Cardiac septum (tissue), 1 donor: Measurements from ENCODE around the gene DMRTC1B. TPM values are rescaled to one million over a fixed set of nuclear protein-coding genes. Genes with fewer than 3 reads are reported as not detected.

Source experiments
- total RNA-seq: library from RNA; stranded (reverse); fragmentation: NEBNext Ultra II Directional; extraction: Animal tissue kit (Norgen Biotek cat#: 25700); gene quantifications from one replicate; pipeline ENCODE4 v1.2.1, GENCODE V29; 2021
- donor health status: DM: no; HTN: no; CAD: no.

Gene DMRTC1B
- total RNA-seq, 1 donor from 2014 or later, result not detected

Other genes starting within 250 kb of the DMRTC1B start
- gene HDAC8, start 204.0 kb upstream of the DMRTC1B start, total RNA-seq, result 23.4 TPM
- gene PHKA1, start 62.6 kb upstream of the DMRTC1B start, total RNA-seq, result 5.8 TPM
- not detected for gene FAM236B, start 5.8 kb downstream of the DMRTC1B start, total RNA-seq
- gene FAM236D, start 31.3 kb downstream of the DMRTC1B start, total RNA-seq, result not detected
- not detected for gene FAM236C, start 135.7 kb downstream of the DMRTC1B start, total RNA-seq
- not detected for gene FAM236A, start 161.3 kb downstream of the DMRTC1B start, total RNA-seq
- gene DMRTC1, start 166.9 kb downstream of the DMRTC1B start, total RNA-seq, result not detected
- not detected for gene PABPC1L2B, start 226.0 kb downstream of the DMRTC1B start, total RNA-seq